ENCODE data around the gene EPAS1.

The EPAS1 gene

GRCh38 chr2:46385786-46386577 lies 88.8 kb downstream of the EPAS1 start:
- no peak for TF ChIP-seq CTCF (IDR thresholded peaks at IDR 0.05; ENCODE audit: low read depth, low read length)
- in situ Hi-C loops (cut with HindIII; ENCODE audit: low sequenced_read_pairs) = no loop called here
- no peak overlapping the region for H3K4me3 ChIP-seq (ENCODE audit: low read depth, low read length)
- no peak for DNase-seq (ENCODE audit: low read depth, low spot score)

- no peak for TF ChIP-seq CTCF (IDR thresholded peaks at IDR 0.05; ENCODE audit: low read depth, low read length)
- DNase-seq (ENCODE audit: low read depth, low spot score) = no peak
- in situ Hi-C loops (cut with HindIII; ENCODE audit: low sequenced_read_pairs) = no loop called here
- no peak overlapping the region for H3K4me3 ChIP-seq (ENCODE audit: low read depth, low read length)
Measured at GRCh38 chr2:46386763-46387162, 89.6 kb downstream of the EPAS1 start.

GRCh38 chr2:46387292-46387691 lies 90.1 kb downstream of the EPAS1 start:
- H3K4me3 ChIP-seq (ENCODE audit: low read depth, low read length) = no peak overlapping the region
- in situ Hi-C loops (cut with HindIII; ENCODE audit: low sequenced_read_pairs) = no loop called here
- TF ChIP-seq CTCF (IDR thresholded peaks at IDR 0.05; ENCODE audit: low read depth, low read length) = no peak
- no peak for DNase-seq (ENCODE audit: low read depth, low spot score)

GRCh38 chr2:46387886-46388515 lies 90.8 kb downstream of the EPAS1 start:
- DNase-seq (ENCODE audit: low read depth, low spot score) = no peak
- H3K4me3 ChIP-seq (ENCODE audit: low read depth, low read length) = no peak overlapping the region
- no peak for TF ChIP-seq CTCF (IDR thresholded peaks at IDR 0.05; ENCODE audit: low read depth, low read length)
- in situ Hi-C loops (cut with HindIII; ENCODE audit: low sequenced_read_pairs) = no loop called here

- DNase-seq (ENCODE audit: low read depth, low spot score) = no peak
- no peak for TF ChIP-seq CTCF (IDR thresholded peaks at IDR 0.05; ENCODE audit: low read depth, low read length)
- H3K4me3 ChIP-seq (ENCODE audit: low read depth, low read length) = no peak overlapping the region
- in situ Hi-C loops (cut with HindIII; ENCODE audit: low sequenced_read_pairs) = no loop called here
Measured at GRCh38 chr2:46388881-46389280, 91.7 kb downstream of the EPAS1 start.

GRCh38 chr2:46389417-46389916 lies 92.3 kb downstream of the EPAS1 start:
- no peak for DNase-seq (ENCODE audit: low read depth, low spot score)
- in situ Hi-C loops (cut with HindIII; ENCODE audit: low sequenced_read_pairs) = no loop called here
- TF ChIP-seq CTCF (IDR thresholded peaks at IDR 0.05; ENCODE audit: low read depth, low read length) = no peak
- no peak overlapping the region for H3K4me3 ChIP-seq (ENCODE audit: low read depth, low read length)
